MM.1S (cell line): Measurements from ENCODE around the gene YEATS4.

Source experiments
- CTCF ChIP-seq: fragments of 300-600 bp; sonication (generic); IDR thresholded peaks from 2 replicates; pipeline ENCODE4 v1.5.1; 2016; ENCODE audit warnings: antibody characterized with exemption, low read length, mixed read lengths
- EZH2 ChIP-seq: fragments of 300-600 bp; sonication (generic); optimal IDR thresholded peaks from 2 replicates; pipeline ENCODE3; 2017; ENCODE audit warnings: low read depth, mild to moderate bottlenecking, antibody characterized with exemption, low read length, mixed read lengths

GRCh38 chr12:69354172-69354555 is 5.4 kb upstream of the YEATS4 start:
- TF ChIP-seq CTCF: no peak
- TF ChIP-seq EZH2: no peak
